ENCODE results near the gene GRK4. TPM values are rescaled to one million over a fixed set of nuclear protein-coding genes. Genes with fewer than 3 reads are reported as not detected.

The GRK4 gene
- polyA plus RNA-seq, 1 of the 3 experiments (the other 2 are of a cell fraction), result 2.7 TPM

DNA sequence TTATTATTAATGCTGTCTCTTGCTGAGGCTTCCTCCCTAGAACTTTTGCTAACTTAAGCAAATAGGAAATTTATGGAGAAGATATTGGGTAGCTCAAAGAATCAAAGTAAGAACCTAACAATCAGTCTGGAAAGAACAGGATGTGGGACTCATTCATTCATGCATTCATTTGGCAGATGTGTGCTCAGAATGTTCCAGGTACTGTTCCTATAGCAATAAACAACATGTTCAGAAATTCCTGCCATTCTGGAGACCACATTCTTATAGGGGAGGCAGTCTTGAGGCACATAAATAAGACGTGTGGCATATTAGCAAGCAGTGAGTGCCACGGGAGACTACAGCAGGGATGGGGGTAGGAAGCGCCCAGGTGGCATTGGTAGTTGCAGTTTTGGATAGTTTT lies 5.0 kb downstream of the GRK4 start:
- Histone ChIP-seq H3K9ac (no peak overlapping the region), H4K20me1 (ENCODE audit: insufficient read depth) (no peaks in the 10 kb centered on the region), H3K36me3 (replicated peaks in 1 of 2; ENCODE audit: control insufficient read depth in 1 of 2, insufficient read depth in 2 of 2, low read length in 1 of 2) (no peaks in the 10 kb centered on the region), H3K4me2 (no peak overlapping the region), H3K4me3 (ENCODE audit: low read depth in 2 of 2, low read length in 1 of 2) (no peak overlapping the region), H3K9me2 (no peaks in the 10 kb centered on the region), H3K9me3 (no peaks in the 10 kb centered on the region), H3K4me1 (ENCODE audit: control insufficient read depth in 1 of 2, insufficient read depth in 2 of 2, low read depth in 1 of 2, low read length in 1 of 2) (peaks cover 0 to 4% of the 10 kb centered on the region in 2 experiments; a peak in 1 of 4 replicates), H3K27ac (ENCODE audit: low read depth in 2 of 2, low read length in 1 of 2) (no peak overlapping the region), H3F3A (replicated peaks; ENCODE audit: insufficient read depth) (no peaks in the 10 kb centered on the region), H2AFZ (ENCODE audit: low read depth) (no peak overlapping the region), H3K79me2 (ENCODE audit: insufficient read depth) (no peaks in the 10 kb centered on the region), H3K27me3 (ENCODE audit: insufficient read depth) (no peaks in the 10 kb centered on the region)
- ChIA-PET CTCF (interaction anchor here (1.0 to 3.2 kb wide), 2 partner anchors 10 to 14 kb away, joined by 3 to 12 read pairs; no protein-coding TSS in a partner anchor), POLR2A (no interaction called here)
- WGBS (ENCODE audit: low lambda C conversion rate), result 87% methylated on average over 3 of the region's 3 CpGs
- TF ChIP-seq, protein P1, sequence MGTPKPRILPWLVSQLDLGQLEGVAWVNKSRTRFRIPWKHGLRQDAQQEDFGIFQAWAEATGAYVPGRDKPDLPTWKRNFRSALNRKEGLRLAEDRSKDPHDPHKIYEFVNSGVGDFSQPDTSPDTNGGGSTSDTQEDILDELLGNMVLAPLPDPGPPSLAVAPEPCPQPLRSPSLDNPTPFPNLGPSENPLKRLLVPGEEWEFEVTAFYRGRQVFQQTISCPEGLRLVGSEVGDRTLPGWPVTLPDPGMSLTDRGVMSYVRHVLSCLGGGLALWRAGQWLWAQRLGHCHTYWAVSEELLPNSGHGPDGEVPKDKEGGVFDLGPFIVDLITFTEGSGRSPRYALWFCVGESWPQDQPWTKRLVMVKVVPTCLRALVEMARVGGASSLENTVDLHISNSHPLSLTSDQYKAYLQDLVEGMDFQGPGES (IDR thresholded peaks at IDR 0.05; ENCODE audit: low read depth, low read length), result no peak
- TF ChIP-seq, protein P2, sequence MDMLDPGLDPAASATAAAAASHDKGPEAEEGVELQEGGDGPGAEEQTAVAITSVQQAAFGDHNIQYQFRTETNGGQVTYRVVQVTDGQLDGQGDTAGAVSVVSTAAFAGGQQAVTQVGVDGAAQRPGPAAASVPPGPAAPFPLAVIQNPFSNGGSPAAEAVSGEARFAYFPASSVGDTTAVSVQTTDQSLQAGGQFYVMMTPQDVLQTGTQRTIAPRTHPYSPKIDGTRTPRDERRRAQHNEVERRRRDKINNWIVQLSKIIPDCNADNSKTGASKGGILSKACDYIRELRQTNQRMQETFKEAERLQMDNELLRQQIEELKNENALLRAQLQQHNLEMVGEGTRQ (IDR thresholded peaks at IDR 0.05; ENCODE audit: borderline replicate concordance, low read depth, low read length), result no peak
- TF ChIP-seq, protein P3, sequence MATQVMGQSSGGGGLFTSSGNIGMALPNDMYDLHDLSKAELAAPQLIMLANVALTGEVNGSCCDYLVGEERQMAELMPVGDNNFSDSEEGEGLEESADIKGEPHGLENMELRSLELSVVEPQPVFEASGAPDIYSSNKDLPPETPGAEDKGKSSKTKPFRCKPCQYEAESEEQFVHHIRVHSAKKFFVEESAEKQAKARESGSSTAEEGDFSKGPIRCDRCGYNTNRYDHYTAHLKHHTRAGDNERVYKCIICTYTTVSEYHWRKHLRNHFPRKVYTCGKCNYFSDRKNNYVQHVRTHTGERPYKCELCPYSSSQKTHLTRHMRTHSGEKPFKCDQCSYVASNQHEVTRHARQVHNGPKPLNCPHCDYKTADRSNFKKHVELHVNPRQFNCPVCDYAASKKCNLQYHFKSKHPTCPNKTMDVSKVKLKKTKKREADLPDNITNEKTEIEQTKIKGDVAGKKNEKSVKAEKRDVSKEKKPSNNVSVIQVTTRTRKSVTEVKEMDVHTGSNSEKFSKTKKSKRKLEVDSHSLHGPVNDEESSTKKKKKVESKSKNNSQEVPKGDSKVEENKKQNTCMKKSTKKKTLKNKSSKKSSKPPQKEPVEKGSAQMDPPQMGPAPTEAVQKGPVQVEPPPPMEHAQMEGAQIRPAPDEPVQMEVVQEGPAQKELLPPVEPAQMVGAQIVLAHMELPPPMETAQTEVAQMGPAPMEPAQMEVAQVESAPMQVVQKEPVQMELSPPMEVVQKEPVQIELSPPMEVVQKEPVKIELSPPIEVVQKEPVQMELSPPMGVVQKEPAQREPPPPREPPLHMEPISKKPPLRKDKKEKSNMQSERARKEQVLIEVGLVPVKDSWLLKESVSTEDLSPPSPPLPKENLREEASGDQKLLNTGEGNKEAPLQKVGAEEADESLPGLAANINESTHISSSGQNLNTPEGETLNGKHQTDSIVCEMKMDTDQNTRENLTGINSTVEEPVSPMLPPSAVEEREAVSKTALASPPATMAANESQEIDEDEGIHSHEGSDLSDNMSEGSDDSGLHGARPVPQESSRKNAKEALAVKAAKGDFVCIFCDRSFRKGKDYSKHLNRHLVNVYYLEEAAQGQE (IDR thresholded peaks at IDR 0.05; ENCODE audit: low read depth, low read length), result no peak
- TF ChIP-seq EZH2phosphoT487 (IDR thresholded peaks at IDR 0.05; ENCODE audit: borderline replicate concordance, low read depth) (no peak), TCF12 (IDR thresholded peaks at IDR 0.05) (no peak)
- DNase-seq, result no peak

DNA sequence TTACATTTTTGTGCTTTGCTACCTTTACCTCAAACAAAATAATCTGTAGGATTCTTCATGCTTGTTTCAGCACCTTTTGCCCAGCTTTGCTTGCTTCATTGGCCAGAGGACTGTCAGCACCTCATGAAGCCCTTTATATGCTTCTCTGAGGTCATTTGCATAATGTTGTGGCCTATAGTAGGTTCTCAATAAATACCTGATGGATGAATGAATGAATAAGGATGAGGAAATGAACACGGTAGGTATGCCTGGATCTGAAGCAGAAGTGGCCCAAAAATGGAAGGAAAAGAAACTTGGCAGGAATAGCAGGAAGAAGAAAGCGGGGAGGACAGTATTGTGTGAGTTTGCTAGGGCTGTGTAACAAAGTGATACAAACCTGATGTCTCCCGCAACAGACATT lies 7.9 kb downstream of the GRK4 start:
- TF ChIP-seq TAF1 (IDR thresholded peaks at IDR 0.05; ENCODE audit: borderline replicate concordance, low read depth, low read length), result no peak
- no peak for TF ChIP-seq YY1 (IDR thresholded peaks at IDR 0.05; ENCODE audit: low read depth)
- TF ChIP-seq, protein P4, sequence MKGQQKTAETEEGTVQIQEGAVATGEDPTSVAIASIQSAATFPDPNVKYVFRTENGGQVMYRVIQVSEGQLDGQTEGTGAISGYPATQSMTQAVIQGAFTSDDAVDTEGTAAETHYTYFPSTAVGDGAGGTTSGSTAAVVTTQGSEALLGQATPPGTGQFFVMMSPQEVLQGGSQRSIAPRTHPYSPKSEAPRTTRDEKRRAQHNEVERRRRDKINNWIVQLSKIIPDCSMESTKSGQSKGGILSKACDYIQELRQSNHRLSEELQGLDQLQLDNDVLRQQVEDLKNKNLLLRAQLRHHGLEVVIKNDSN (IDR thresholded peaks at IDR 0.05; ENCODE audit: borderline replicate concordance, low read depth), result no peak
- no peak for TF ChIP-seq TCF12 (IDR thresholded peaks at IDR 0.05)
- no peak for TF ChIP-seq RXRA (IDR thresholded peaks at IDR 0.05; ENCODE audit: borderline replicate concordance, low read depth)
- TF ChIP-seq FOSL2 (IDR thresholded peaks at IDR 0.05; ENCODE audit: borderline replicate concordance, low read depth), result no peak
- TF ChIP-seq, protein P2 (IDR thresholded peaks at IDR 0.05; ENCODE audit: borderline replicate concordance, low read depth, low read length), result no peak
- no peak for TF ChIP-seq NRF1 (IDR thresholded peaks at IDR 0.05; ENCODE audit: low read depth, low read length)
- no peak for TF ChIP-seq GABPA (IDR thresholded peaks at IDR 0.05; ENCODE audit: low read depth)
- TF ChIP-seq MXI1 (IDR thresholded peaks at IDR 0.05; ENCODE audit: low read depth, low read length), result no peak
- no peak for TF ChIP-seq NFIC (IDR thresholded peaks at IDR 0.05; ENCODE audit: borderline replicate concordance)
- no peak for TF ChIP-seq CHD2 (IDR thresholded peaks at IDR 0.05; ENCODE audit: low read length, partially characterized antibody)
- TF ChIP-seq RCOR1 (IDR thresholded peaks at IDR 0.05; ENCODE audit: low read length), result no peak
- TF ChIP-seq JUND (IDR thresholded peaks at IDR 0.05), result no peak
- TF ChIP-seq EZH2phosphoT487 (IDR thresholded peaks at IDR 0.05; ENCODE audit: borderline replicate concordance, low read depth), result no peak
- no peak for TF ChIP-seq POLR2AphosphoS5 (IDR thresholded peaks at IDR 0.05; ENCODE audit: low read depth, low read length)
- no peak for TF ChIP-seq SMC3 (IDR thresholded peaks at IDR 0.05; ENCODE audit: low read depth, low read length)
- no peak for TF ChIP-seq RAD21 (IDR thresholded peaks at IDR 0.05; ENCODE audit: low read length)
- no peak for TF ChIP-seq FOXJ3 (CRISPR knock-in tag; IDR thresholded peaks at IDR 0.05)
- CTCF ChIA-PET, result interaction anchor here (1.2 kb wide), 1 partner anchor 102 kb away, joined by 3 read pairs; no protein-coding TSS in a partner anchor

More for the DNA sequence above, 7.9 kb downstream of the GRK4 start:
- no peaks in the 10 kb centered on the region for H3K9me3 ChIP-seq
- H3K9ac ChIP-seq, result no peak overlapping the region
- H4K20me1 ChIP-seq (ENCODE audit: insufficient read depth), result no peaks in the 10 kb centered on the region
- no peaks in the 10 kb centered on the region for H3K9me2 ChIP-seq
- no peak overlapping the region for H3K4me3 ChIP-seq (ENCODE audit: low read depth in 2 of 2, low read length in 1 of 2)
- no peak for DNase-seq
- H3K4me2 ChIP-seq, result no peak overlapping the region
- H3K79me2 ChIP-seq (ENCODE audit: insufficient read depth), result no peaks in the 10 kb centered on the region
- no peak overlapping the region for H2AFZ ChIP-seq (ENCODE audit: low read depth)
- H3K27me3 ChIP-seq (ENCODE audit: insufficient read depth), result no peaks in the 10 kb centered on the region
- 97% methylated on average over 3 of the region's 3 CpGs for WGBS (ENCODE audit: low lambda C conversion rate)
- POLR2A ChIA-PET, result interaction anchor here (1.0 kb wide), 1 partner anchor 8 kb away, joined by 3 read pairs; the partner anchor contains the start of gene GRK4
- H3F3A ChIP-seq (replicated peaks; ENCODE audit: insufficient read depth), result no peaks in the 10 kb centered on the region
- H3K27ac ChIP-seq (ENCODE audit: low read depth in 2 of 2, low read length in 1 of 2), result no peak overlapping the region
- no peaks in the 10 kb centered on the region for H3K4me1 ChIP-seq (ENCODE audit: control insufficient read depth in 1 of 2, insufficient read depth in 2 of 2, low read depth in 1 of 2, low read length in 1 of 2)
- H3K36me3 ChIP-seq (replicated peaks in 1 of 2; ENCODE audit: control insufficient read depth in 1 of 2, insufficient read depth in 2 of 2, low read length in 1 of 2), result no peaks in the 10 kb centered on the region
